Nephron progenitor cell (in vitro differentiated cells): ENCODE data around the gene RHBDD2.

Experiments used
- DNase-seq: peaks from one replicate; pipeline ENCODE4 v3.0.0; 2021
- H3K27ac Mint-ChIP-seq: 2 replicates; pipeline ENCODE4 v1.8.0; 2021; ENCODE audit warnings: mild to moderate bottlenecking, moderate library complexity, mixed read lengths
- H3K27me3 Mint-ChIP-seq: 2 replicates; pipeline ENCODE4 v1.8.0; 2021; ENCODE audit warnings: mild to moderate bottlenecking, low read depth, mixed read lengths; ENCODE audit not compliant: poor library complexity
- H3K36me3 Mint-ChIP-seq: 2 replicates; pipeline ENCODE4 v1.8.0; 2021; ENCODE audit warnings: low read depth, mixed read lengths
- H3K4me1 Mint-ChIP-seq: 2 replicates; pipeline ENCODE4 v1.8.0; 2021; ENCODE audit warnings: mixed read lengths
- H3K4me3 Mint-ChIP-seq: 2 replicates; pipeline ENCODE4 v1.8.0; 2021; ENCODE audit warnings: mild to moderate bottlenecking, moderate library complexity, mixed read lengths
- H3K9me3 Mint-ChIP-seq: 2 replicates; pipeline ENCODE4 v1.8.0; 2021; ENCODE audit warnings: mild to moderate bottlenecking, moderate library complexity, mixed read lengths
- TF ChIP-seq, protein P1 (sequence below): fragments of 200-600 bp; sonication (generic); IDR thresholded peaks from 2 replicates; pipeline ENCODE4 v1.5.0; 2021; ENCODE audit warnings: antibody characterized with exemption

The RHBDD2 gene

DNA sequence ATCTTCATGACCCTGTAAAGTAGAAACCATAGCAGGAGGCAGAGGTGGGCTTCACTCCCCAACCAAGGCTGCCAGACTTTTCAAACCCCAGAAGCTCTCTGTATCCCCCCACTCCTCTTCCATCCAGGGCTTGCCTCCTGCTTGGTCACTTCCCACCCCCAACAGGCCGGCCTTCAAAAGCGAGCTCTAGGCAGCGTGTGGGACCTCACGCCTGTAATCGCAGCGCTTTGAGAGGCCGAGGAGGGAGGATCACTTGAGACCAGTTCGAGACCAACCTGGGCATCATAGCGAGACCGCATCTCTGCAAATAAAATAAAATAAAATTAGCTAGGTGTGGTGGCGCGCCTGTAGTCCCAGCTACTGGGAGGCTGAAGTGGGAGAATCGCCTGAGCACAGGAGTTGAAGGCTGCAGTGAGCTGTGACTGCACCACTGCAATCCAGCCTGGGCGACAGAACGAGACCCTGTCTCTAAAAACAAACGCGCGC, 35.4 kb downstream of the RHBDD2 start:
- Mint-ChIP-seq H3K27ac (no peak overlapping the region), H3K27me3 (peaks cover 27% of the 10 kb centered on the region), H3K4me3 (peak overlapping the region; percentile 92), H3K4me1 (peaks cover 27% of the 10 kb centered on the region), H3K9me3 (no peaks in the 10 kb centered on the region), H3K36me3 (peaks cover 5% of the 10 kb centered on the region)
- TF ChIP-seq, protein P1, sequence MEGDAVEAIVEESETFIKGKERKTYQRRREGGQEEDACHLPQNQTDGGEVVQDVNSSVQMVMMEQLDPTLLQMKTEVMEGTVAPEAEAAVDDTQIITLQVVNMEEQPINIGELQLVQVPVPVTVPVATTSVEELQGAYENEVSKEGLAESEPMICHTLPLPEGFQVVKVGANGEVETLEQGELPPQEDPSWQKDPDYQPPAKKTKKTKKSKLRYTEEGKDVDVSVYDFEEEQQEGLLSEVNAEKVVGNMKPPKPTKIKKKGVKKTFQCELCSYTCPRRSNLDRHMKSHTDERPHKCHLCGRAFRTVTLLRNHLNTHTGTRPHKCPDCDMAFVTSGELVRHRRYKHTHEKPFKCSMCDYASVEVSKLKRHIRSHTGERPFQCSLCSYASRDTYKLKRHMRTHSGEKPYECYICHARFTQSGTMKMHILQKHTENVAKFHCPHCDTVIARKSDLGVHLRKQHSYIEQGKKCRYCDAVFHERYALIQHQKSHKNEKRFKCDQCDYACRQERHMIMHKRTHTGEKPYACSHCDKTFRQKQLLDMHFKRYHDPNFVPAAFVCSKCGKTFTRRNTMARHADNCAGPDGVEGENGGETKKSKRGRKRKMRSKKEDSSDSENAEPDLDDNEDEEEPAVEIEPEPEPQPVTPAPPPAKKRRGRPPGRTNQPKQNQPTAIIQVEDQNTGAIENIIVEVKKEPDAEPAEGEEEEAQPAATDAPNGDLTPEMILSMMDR, result no peak
- peak; percentile 15 for DNase-seq

DNA sequence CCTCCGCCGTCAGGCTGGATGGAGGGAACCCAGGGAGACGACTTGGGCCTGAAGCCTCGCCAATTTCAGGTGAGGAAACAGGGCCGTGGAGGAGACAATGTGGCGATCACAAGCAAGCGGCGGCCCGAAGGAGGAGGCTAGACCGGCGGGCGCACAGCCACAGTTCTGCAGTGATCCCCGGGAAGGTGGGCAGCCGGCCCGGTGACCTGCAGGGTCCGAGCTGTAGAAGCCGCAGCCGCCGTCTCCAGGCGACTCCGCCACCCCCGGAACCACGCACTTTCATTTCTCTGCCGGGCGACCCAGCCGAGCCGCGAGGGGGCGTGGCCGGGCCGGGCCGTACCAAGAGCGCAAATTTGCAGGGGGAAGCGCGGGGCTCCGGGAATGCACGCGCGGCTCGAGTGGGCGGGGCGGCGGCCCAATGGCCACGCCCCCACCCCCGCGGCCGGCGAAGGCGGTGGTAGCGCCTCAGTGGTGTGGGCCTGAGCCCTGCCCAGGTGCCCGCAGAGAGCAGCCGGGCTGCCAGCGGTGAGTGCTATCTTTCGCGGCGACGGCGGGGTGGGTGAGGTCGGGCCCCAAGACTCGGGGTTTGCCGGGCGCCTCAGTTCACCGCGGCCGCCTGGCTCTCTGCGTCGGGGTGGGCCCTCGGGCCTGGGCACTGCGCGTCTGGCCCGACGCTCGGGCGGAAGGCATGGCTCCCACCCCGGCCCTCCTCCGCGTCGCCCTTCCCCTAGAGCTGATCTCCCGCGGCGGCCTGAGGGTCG, 36.0 kb downstream of the RHBDD2 start, which contains the start of gene POR:
Gene POR (plus strand): TSS at position 501 of the 761 bp plus-strand sequence. CDS start 38,847 bp downstream, outside the sequence.
- DNase-seq, result peak; percentile 97
- Mint-ChIP-seq H3K9me3 (no peaks in the 10 kb centered on the region), H3K27me3 (peaks cover 21% of the 10 kb centered on the region), H3K4me3 (peak within 1 kb of the TSS; percentile 92), H3K4me1 (peaks cover 33% of the 10 kb centered on the region), H3K27ac (no peak within 1 kb of the TSS), H3K36me3 (peaks cover 5% of the 10 kb centered on the region)
- TF ChIP-seq, protein P1, result no peak

DNA sequence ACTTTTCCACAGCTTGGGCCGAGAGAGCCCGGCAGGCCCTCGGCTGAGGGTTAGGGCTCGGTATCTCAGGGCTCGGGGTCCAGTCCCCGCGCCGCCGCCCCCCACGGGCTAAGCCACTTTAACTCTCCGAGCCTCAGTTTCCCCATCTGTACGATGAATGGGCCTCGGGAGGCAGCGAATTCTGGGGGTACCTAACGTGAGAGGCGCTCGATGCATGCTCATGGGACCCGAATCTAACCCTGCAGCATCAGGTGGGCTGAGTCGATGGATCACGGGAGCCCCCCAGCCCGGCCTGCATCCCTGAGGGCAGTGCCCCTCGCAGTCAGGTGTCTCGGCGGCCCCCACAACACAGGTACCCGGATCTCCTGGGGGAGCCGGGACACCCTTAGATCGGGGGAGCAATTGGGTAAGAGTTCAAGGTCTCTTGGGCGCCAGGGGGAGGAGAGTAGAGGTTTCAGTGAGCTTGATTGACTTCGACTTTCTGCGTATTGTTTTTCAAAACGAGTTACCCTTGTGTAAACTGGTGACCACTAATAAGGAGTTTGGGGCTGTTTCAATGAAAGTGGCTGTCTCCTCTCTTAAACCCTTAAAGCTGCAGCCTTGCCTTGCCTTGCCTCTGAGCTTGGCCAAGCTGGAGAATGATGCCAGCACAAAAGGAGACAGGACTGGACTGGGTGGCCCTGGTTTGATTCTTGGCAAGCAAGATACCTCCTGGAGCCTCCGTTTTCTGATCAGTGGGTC, 36.8 kb downstream of the RHBDD2 start:
- Mint-ChIP-seq H3K36me3 (peaks cover 5% of the 10 kb centered on the region), H3K9me3 (no peaks in the 10 kb centered on the region), H3K4me1 (peaks cover 38% of the 10 kb centered on the region), H3K4me3 (peak overlapping the region; percentile 90), H3K27ac (no peak overlapping the region), H3K27me3 (peaks cover 13% of the 10 kb centered on the region)
- peak; percentile 18 for DNase-seq
- TF ChIP-seq, protein P1, result no peak

DNA sequence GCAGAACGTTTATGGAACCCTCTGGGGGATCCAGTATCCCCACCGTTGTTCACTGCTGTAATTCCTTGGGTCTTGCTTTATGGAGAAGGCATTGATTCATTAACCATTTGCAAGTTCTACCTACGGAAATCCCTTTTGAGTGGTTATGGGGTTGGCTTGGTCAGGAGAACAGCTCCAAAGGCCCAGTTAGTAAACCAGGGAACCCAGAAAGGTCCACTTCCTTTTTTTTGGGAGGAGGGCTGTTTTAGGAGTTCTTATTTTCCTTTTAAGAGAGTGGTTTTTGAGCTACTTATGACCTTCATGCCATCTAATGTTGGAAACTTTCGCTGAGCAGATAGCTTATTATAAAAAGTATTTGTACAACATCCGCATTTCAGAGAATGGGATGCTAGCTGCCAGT, 37.4 kb downstream of the RHBDD2 start:
- DNase-seq, result no peak
- Mint-ChIP-seq H3K27me3 (peaks cover 7% of the 10 kb centered on the region), H3K36me3 (peaks cover 5% of the 10 kb centered on the region), H3K4me1 (peaks cover 45% of the 10 kb centered on the region), H3K27ac (no peak overlapping the region), H3K9me3 (no peaks in the 10 kb centered on the region), H3K4me3 (peak overlapping the region; percentile 90)
- TF ChIP-seq, protein P1, result no peak

DNA sequence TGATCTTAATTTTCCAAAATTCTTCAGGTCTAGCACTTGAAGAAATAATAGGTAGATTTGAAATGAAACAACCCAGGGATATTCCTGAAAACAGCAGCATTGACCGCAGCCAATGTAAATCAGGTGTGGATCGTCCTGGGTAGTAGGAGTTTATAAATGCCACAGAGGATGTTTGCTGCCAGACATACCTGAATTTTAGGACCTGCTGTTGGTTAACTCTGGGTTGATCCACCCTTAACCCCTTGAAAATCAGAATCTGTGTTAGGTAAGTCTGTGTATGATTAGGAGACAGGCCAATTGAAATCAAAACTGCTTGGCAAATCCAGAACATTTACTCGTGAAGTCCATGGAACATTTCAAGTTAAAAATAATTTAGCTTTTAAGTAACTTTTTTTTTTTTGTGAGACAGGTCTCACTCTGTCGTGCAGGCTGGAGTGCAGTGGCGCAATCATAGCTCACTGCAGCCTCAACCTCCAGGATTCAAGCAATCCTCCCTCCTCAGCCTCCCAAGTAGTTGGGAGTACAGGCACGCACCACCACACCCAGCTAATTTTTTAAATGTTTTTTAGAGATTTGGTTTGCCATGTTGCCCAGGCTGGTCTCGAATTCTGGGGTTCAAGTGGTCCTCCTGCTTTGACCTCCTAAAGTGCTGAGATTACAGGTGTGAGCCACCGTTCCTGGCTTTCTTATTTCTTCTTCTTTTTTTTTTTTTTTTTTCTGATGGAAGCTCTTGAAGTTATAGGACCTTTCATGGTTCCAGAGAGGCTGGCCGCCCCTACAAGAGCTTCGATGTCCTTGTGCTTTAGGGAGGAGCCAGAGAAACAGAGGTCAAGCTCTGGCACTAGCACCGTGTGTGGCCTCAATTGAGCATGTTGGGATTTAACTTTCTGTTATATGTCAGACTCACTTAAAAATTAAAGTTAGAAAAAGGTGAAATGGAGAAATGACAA, 38.1 kb downstream of the RHBDD2 start:
- TF ChIP-seq, protein P1, result no peak
- Mint-ChIP-seq H3K36me3 (peaks cover 5% of the 10 kb centered on the region), H3K27me3 (peaks cover 3% of the 10 kb centered on the region), H3K4me1 (peaks cover 52% of the 10 kb centered on the region), H3K4me3 (peak overlapping the region; percentile 90), H3K9me3 (no peaks in the 10 kb centered on the region), H3K27ac (no peak overlapping the region)
- no peak for DNase-seq
